Vagina (tissue), 2 donors: ENCODE data around the gene ZSCAN4.

Experiments
- CTCF ChIP-seq, 3 experiments: fragments of 450-650 bp in 2 of 3; fragments of 200-600 bp in 1 of 3; sonication (generic) in 1 of 3; IDR thresholded peaks; one replicate each; pipeline ENCODE4 v1.5.1; 2017 to 2019; ENCODE audit warnings: antibody characterized with exemption in 3 of 3, mild to moderate bottlenecking in 2 of 3, moderate library complexity in 2 of 3
- POLR2A ChIP-seq, 2 donors: fragments of 450-650 bp; IDR thresholded peaks; one replicate each; pipeline ENCODE4 v1.6.1; 2017; ENCODE audit warnings: antibody characterized with exemption in 2 of 2, mild to moderate bottlenecking in 2 of 2, moderate library complexity in 2 of 2
- POLR2AphosphoS5 ChIP-seq, 2 donors: sonication (generic); formaldehyde crosslinking; IDR thresholded peaks; one replicate each; pipeline ENCODE4 v1.9.0; 2017; ENCODE audit warnings: antibody characterized with exemption in 2 of 2, mild to moderate bottlenecking in 2 of 2, low read depth in 1 of 2; ENCODE audit not compliant: insufficient read depth in 1 of 2

- TF ChIP-seq POLR2A (IDR thresholded peaks at IDR 0.05), result no peak
- no peak for TF ChIP-seq CTCF (IDR thresholded peaks at IDR 0.05)
- no peak for TF ChIP-seq POLR2AphosphoS5 (IDR thresholded peaks at IDR 0.05; ENCODE audit: insufficient read depth in 1 of 2, low read depth in 1 of 2)
Observed at GRCh38 chr19:57686727-57687126, 18.0 kb downstream of the ZSCAN4 start.
